A549 (cell line): ENCODE results near the gene PEX26. TPM values are rescaled to one million over a fixed set of nuclear protein-coding genes. Genes with fewer than 3 reads are reported as not detected.

Experiments used
- ATAC-seq, 2 experiments: fragments of 200-7000 bp in 1 of 2; fragments of >200 bp in 1 of 2; cut with Nextera tagmentation in 1 of 2; cut with Tn5 transposase in 1 of 2; 3 replicates each; pipeline versions ENCODE4 v1.8.0 to v1.9.1; 2018 to 2020; ENCODE audit warnings: mild to moderate bottlenecking in 1 of 2, moderate library complexity in 1 of 2
- CTCF ChIA-PET: fragments of 300-600 bp; sonication (Branson Sonifier 250); formaldehyde crosslinking; extraction: SDS; loops from one replicate; lab custom pipeline; 2021; ENCODE audit warnings: antibody characterized with exemption, inconsistent platforms; lab: Yijun Ruan, JAX
- POLR2A ChIA-PET: fragments of 350-600 bp; formaldehyde crosslinking; extraction: SDS; loops from one replicate; lab custom pipeline; 2021; ENCODE audit warnings: antibody characterized with exemption, inconsistent platforms; lab: Yijun Ruan, JAX
- DNase-seq, 2 experiments: peaks; one replicate each; pipeline versions ENCODE4 v3.0.0 to v3.0.0-alpha.2; 2011 to 2016; ENCODE audit warnings: low read depth in 1 of 2, low spot score in 1 of 2
- FAIRE-seq: peaks from 2 replicates; lab custom pipeline; 2011; peaks lifted over from hg19 to GRCh38; lab: Jason Lieb, UNC
- H3K27ac ChIP-seq, 2 experiments: fragments of >200 bp; sonication (Bioruptor Twin); formaldehyde crosslinking; 3 replicates each; pipeline ENCODE4 v1.5.1; 2016 to 2017
- H3K4me1 ChIP-seq: fragments of >200 bp; sonication (Bioruptor Twin); formaldehyde crosslinking; 3 replicates; pipeline ENCODE4 v1.6.1; 2016
- H3K4me2 ChIP-seq: fragments of >200 bp; sonication (Bioruptor Twin); formaldehyde crosslinking; 3 replicates; pipeline ENCODE4 v1.6.1; 2016
- H3K4me3 ChIP-seq: fragments of >200 bp; sonication (Bioruptor Twin); formaldehyde crosslinking; 3 replicates; pipeline ENCODE4 v1.5.1; 2016
- H3K9me3 ChIP-seq: fragments of >200 bp; sonication (Bioruptor Twin); formaldehyde crosslinking; 3 replicates; pipeline ENCODE4 v1.6.1; 2016
- BHLHE40 ChIP-seq: IDR thresholded peaks from 2 replicates; pipeline ENCODE4 v1.6.1; 2012; ENCODE audit warnings: low read depth, low read length, inconsistent platforms
- CBX8 ChIP-seq: fragments of 200-600 bp; sonication (generic); IDR thresholded peaks from 2 replicates; pipeline ENCODE4 v1.6.1; 2016
- CEBPB ChIP-seq, 2 experiments: fragments of >200 bp in 1 of 2; sonication (Bioruptor Twin) in 1 of 2; formaldehyde crosslinking in 1 of 2; IDR thresholded peaks; 2 replicates each; pipeline ENCODE4 v1.6.1; 2012 to 2016
- CHD2 ChIP-seq: fragments of 150-350 bp; IDR thresholded peaks from 2 replicates; pipeline ENCODE4 v1.6.1; 2014; ENCODE audit warnings: low read length; ENCODE audit not compliant: partially characterized antibody
- EHF ChIP-seq: fragments of 250-450 bp; sonication (Bioruptor Pico); IDR thresholded peaks from 2 replicates; pipeline ENCODE4 v1.5.0; 2020; ENCODE audit warnings: mild to moderate bottlenecking
- EP300 ChIP-seq, 2 experiments: fragments of >200 bp; sonication (Bioruptor Twin); formaldehyde crosslinking; IDR thresholded peaks; 2 replicates in 1 of 2; 3 replicates in 1 of 2; pipeline ENCODE4 v1.6.1; 2016 to 2017
- ESRRA ChIP-seq: fragments of 150-350 bp; IDR thresholded peaks from 2 replicates; pipeline ENCODE4 v1.6.1; 2014; ENCODE audit warnings: mild to moderate bottlenecking, low read length, borderline replicate concordance
- GATA3 ChIP-seq: IDR thresholded peaks from 2 replicates; pipeline ENCODE4 v1.6.1; 2012; ENCODE audit warnings: borderline replicate concordance
- HDAC2 ChIP-seq: fragments of 200-600 bp; sonication (generic); IDR thresholded peaks from 2 replicates; pipeline ENCODE4 v1.6.1; 2016
- HOXA7 ChIP-seq: fragments of 250-450 bp; sonication (Bioruptor Pico); IDR thresholded peaks from 2 replicates; pipeline ENCODE4 v1.5.0; 2020; ENCODE audit warnings: mild to moderate bottlenecking, moderate library complexity
- HOXB13 ChIP-seq: fragments of 250-450 bp; sonication (Bioruptor Pico); IDR thresholded peaks from 2 replicates; pipeline ENCODE4 v1.5.0; 2020; ENCODE audit warnings: low read depth, mild to moderate bottlenecking, moderate library complexity
- JUN ChIP-seq, 2 experiments: fragments of >200 bp; sonication (Bioruptor Twin); formaldehyde crosslinking; IDR thresholded peaks; 2 replicates in 1 of 2; 3 replicates in 1 of 2; pipeline ENCODE4 v1.6.1; 2016 to 2017
- JUNB ChIP-seq: fragments of >200 bp; sonication (Bioruptor Twin); formaldehyde crosslinking; IDR thresholded peaks from 2 replicates; pipeline ENCODE4 v1.6.1; 2016
- KDM1A ChIP-seq: fragments of 200-600 bp; sonication (generic); IDR thresholded peaks from 2 replicates; pipeline ENCODE4 v1.6.1; 2016; ENCODE audit warnings: low read depth, mild to moderate bottlenecking
- KDM5A ChIP-seq: fragments of 200-600 bp; sonication (generic); IDR thresholded peaks from 2 replicates; pipeline ENCODE4 v1.6.1; 2016; ENCODE audit warnings: antibody characterized with exemption, mild to moderate bottlenecking
- MAFK ChIP-seq: fragments of 450-650 bp; IDR thresholded peaks from 2 replicates; pipeline ENCODE4 v1.6.1; 2014; ENCODE audit not compliant: partially characterized antibody
- MAZ ChIP-seq: fragments of 150-350 bp; IDR thresholded peaks from 2 replicates; pipeline ENCODE4 v1.6.1; 2014; ENCODE audit warnings: antibody characterized with exemption, low read depth, low read length, borderline replicate concordance
- NFE2L2 ChIP-seq: fragments of 150-350 bp; conservative IDR thresholded peaks from 2 replicates; pipeline ENCODE4 v1.6.1; 2014; ENCODE audit warnings: low read length
- NPAS2 ChIP-seq: fragments of 250-450 bp; sonication (Bioruptor Pico); IDR thresholded peaks from 2 replicates; pipeline ENCODE4 v1.8.0; 2022; ENCODE audit warnings: mild to moderate bottlenecking, moderate library complexity, borderline replicate concordance
- POLR2AphosphoS2 ChIP-seq: conservative IDR thresholded peaks from 2 replicates; pipeline ENCODE4 v1.6.1; 2012; ENCODE audit warnings: low read length, improper control_type of control experiment, inconsistent platforms
- RARB ChIP-seq: fragments of 250-450 bp; sonication (Bioruptor Pico); IDR thresholded peaks from 2 replicates; pipeline ENCODE4 v1.8.0; 2021; ENCODE audit warnings: mild to moderate bottlenecking, moderate library complexity
- RFX5 ChIP-seq: fragments of 450-650 bp; IDR thresholded peaks from 2 replicates; pipeline ENCODE4 v1.7.1; 2014; ENCODE audit warnings: antibody characterized with exemption, mild to moderate bottlenecking, moderate library complexity
- SMC3 ChIP-seq: fragments of >200 bp; sonication (Bioruptor Twin); formaldehyde crosslinking; IDR thresholded peaks from 3 replicates; pipeline ENCODE4 v1.6.1; 2018; ENCODE audit warnings: inconsistent platforms
- SREBF2 ChIP-seq: fragments of 450-650 bp; IDR thresholded peaks from 2 replicates; pipeline ENCODE4 v1.6.1; 2014; ENCODE audit warnings: mild to moderate bottlenecking, moderate library complexity
- TFCP2L1 ChIP-seq: fragments of 250-450 bp; sonication (Bioruptor Pico); IDR thresholded peaks from 2 replicates; pipeline ENCODE4 v1.5.0; 2021; ENCODE audit warnings: mild to moderate bottlenecking
- TP53 ChIP-seq: fragments of 250-450 bp; sonication (Bioruptor Pico); IDR thresholded peaks from 2 replicates; pipeline ENCODE4 v1.5.0; 2021; ENCODE audit warnings: mild to moderate bottlenecking, moderate library complexity
- ZC3H11A ChIP-seq: fragments of 450-650 bp; IDR thresholded peaks from 2 replicates; pipeline ENCODE4 v1.6.1; 2014; ENCODE audit warnings: antibody characterized with exemption, mild to moderate bottlenecking
- ZNF302 ChIP-seq: fragments of 250-450 bp; sonication (Bioruptor Pico); IDR thresholded peaks from 2 replicates; pipeline ENCODE4 v1.9.0; 2021; ENCODE audit warnings: inconsistent platforms, mild to moderate bottlenecking, moderate library complexity
- WGBS: methylation state at CpG from one replicate; pipeline ENCODE4 v1.1.6; 2017; ENCODE audit errors: missing lambda C conversion rate; 5-methylcytosine and 5-hydroxymethylcytosine counted together
- polyA plus RNA-seq, 4 experiments: library from polyadenylated mRNA; depleted of rRNA in 3 of 4; stranded (reverse); fragments of >200 nt; fragmentation: RNase III in 1 of 4; extraction: RNeasy Plus Mini Kit Qiagen cat#74134 plus additional on column Dnase treatment in 1 of 4; gene quantifications; 2 replicates in 3 of 4; 3 replicates in 1 of 4; pipeline ENCODE4 v1.2.3, GENCODE V29; 2011 to 2017
- TF ChIP-seq, protein P1 (sequence below): fragments of 150-350 bp; IDR thresholded peaks from 2 replicates; pipeline ENCODE4 v1.6.1; 2014; ENCODE audit warnings: low read depth, mild to moderate bottlenecking, low read length
- TF ChIP-seq, protein P2 (sequence below): IDR thresholded peaks from 2 replicates; pipeline ENCODE4 v1.6.1; 2012
- TF ChIP-seq, protein P3 (sequence below): IDR thresholded peaks from 2 replicates; pipeline ENCODE4 v1.6.1; 2012; ENCODE audit warnings: low read depth, borderline replicate concordance
- TF ChIP-seq, protein P4 (sequence below): IDR thresholded peaks from 2 replicates; pipeline ENCODE4 v1.6.1; 2012
- TF ChIP-seq, protein P5 (sequence below): fragments of >200 bp; sonication (Bioruptor Twin); formaldehyde crosslinking; IDR thresholded peaks from 3 replicates; pipeline ENCODE4 v1.5.1; 2016

The PEX26 gene
- polyA plus RNA-seq, 2 of the 4 experiments (the other 2 are of a cell fraction) = 11.8 to 12.4 TPM

DNA sequence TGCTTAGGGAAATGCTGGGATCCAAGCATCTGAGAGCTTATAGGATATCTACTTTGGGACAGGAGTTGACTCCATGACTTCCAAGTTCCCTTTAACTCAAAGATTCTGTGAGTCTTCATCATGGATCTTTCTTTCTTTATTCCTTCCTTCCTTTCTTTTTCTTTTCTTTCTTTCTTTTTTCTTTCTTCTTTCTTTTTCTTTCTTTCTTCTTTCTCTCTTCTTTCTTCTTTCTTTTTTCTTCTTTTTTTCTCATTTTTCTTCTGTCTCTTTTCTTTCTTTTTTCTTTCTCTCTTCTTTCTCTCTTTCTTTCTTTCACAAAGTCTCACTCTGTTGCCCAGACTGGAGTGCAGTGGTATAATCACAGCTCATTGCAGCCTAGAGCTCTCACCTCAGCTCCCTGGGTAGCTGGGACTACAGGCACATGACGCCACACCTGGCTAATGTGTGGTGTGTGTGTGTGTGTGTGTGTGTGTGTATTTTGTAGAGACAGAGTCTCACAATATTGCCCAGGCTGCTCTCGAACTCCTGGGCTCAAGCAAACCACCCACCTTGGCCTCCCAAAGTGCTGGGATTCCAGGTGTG, 48.0 kb upstream of the PEX26 start:
- H3K4me1 ChIP-seq = peaks cover 45% of the 10 kb centered on the region
- TF ChIP-seq MAZ (no peak), HDAC2 (no peak), HOXA7 (CRISPR knock-in tag) (no peak), ZC3H11A (no peak), ESRRA (no peak), GATA3 (no peak), CHD2 (no peak), MAFK (no peak)
- peak overlapping the region; percentile 85 to 91; a peak in 5 of 6 replicates for H3K27ac ChIP-seq
- WGBS = 86% methylated on average over 1 of the region's 2 CpGs
- no peak for ATAC-seq
- H3K4me3 ChIP-seq = no peak overlapping the region
- H3K4me2 ChIP-seq = no peak overlapping the region
- ChIA-PET POLR2A (no interaction called here), CTCF (interaction anchor here (1.2 to 2.2 kb wide), 3 partner anchors 9 to 46 kb away, joined by 5 to 12 read pairs (median 5); no protein-coding TSS in a partner anchor)
- no peak for FAIRE-seq
- DNase-seq = no peak
- no peaks in the 10 kb centered on the region for H3K9me3 ChIP-seq

DNA sequence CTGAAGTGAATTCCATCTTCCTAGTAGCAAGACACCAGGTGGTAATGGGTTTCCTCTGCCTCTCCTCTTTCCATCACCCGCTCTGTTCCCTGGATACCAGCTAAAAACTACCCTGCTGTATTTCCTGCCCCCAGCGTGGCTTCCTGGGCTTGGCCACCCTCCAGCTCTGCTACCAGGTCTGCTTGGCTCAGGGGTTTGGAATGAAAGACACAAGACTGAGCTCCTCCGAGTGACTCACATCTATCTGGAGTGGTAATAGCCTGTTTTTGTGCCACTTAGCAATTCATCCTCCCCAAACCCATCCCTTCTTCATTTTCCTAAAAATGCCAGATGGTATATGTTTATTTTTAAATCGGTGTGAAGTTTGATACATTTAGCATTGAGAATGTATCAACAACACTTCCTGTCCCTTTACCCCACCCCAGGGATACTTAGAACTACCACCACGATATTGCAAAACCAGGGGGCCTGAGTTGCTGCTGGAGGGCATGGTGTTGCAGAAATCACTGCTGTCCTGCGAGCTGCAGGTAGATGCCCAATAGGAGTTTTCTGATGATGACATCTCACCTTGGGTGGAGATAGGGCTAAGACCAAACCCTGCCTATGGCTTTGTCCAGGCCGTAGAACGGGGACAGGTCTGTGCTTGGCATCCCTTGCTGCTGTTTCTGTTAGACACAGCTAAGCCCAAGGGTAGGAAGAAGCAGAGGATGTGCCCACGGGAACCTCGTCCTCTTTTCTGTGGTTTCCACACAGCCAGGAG, 45.9 kb upstream of the PEX26 start:
- FAIRE-seq = no peak
- Histone ChIP-seq H3K4me1 (peaks cover 57% of the 10 kb centered on the region), H3K4me2 (peak overlapping the region; percentile 79), H3K27ac (peak overlapping the region; percentile 85 to 91), H3K4me3 (no peak overlapping the region), H3K9me3 (no peaks in the 10 kb centered on the region)
- peak; percentile 48 to 80 for DNase-seq
- CTCF ChIA-PET = interaction anchor here (0.5 to 4.6 kb wide), 3 partner anchors 8 to 44 kb away, joined by 4 to 31 read pairs (median 9); partner anchors contain the start of gene MICAL3
- WGBS = 5% methylated on average over 9 of the region's 10 CpGs
- peak; percentile 88 to 89 for ATAC-seq
- POLR2A ChIA-PET = interaction anchor here (0.5 to 1.1 kb wide), 3 partner anchors 45 to 257 kb away, joined by 3 to 5 read pairs (median 3); partner anchors contain the start of gene BID
- TF ChIP-seq EP300 (IDR thresholded peaks at IDR 0.05) (no peak; a peak in 1 of 5 replicates), CBX8 (no peak), MAFK (peak; percentile 25), NFE2L2 (no peak), HDAC2 (no peak), SMC3 (no peak), KDM1A (no peak), TP53 (CRISPR knock-in tag) (no peak), ZNF302 (no peak), ZC3H11A (no peak), KDM5A (no peak), GATA3 (peak; percentile 21; the same call in 1 of the 2 replicates), NPAS2 (CRISPR knock-in tag) (no peak), MAZ (no peak), EHF (CRISPR knock-in tag) (no peak), JUN (IDR thresholded peaks at IDR 0.05) (peak; percentile 19 to 28; a peak in 1 of 5 replicates), TFCP2L1 (CRISPR knock-in tag) (no peak), HOXA7 (CRISPR knock-in tag) (no peak), RARB (CRISPR knock-in tag) (no peak), SREBF2 (no peak), CEBPB (IDR thresholded peaks at IDR 0.05) (peak; percentile 65 to 67; a peak in 3 of 4 replicates), BHLHE40 (no peak), POLR2AphosphoS2 (no peak), JUNB (peak; percentile 42; the same call in 1 of the 2 replicates), HOXB13 (CRISPR knock-in tag) (no peak), RFX5 (no peak)
- TF ChIP-seq, protein P1, sequence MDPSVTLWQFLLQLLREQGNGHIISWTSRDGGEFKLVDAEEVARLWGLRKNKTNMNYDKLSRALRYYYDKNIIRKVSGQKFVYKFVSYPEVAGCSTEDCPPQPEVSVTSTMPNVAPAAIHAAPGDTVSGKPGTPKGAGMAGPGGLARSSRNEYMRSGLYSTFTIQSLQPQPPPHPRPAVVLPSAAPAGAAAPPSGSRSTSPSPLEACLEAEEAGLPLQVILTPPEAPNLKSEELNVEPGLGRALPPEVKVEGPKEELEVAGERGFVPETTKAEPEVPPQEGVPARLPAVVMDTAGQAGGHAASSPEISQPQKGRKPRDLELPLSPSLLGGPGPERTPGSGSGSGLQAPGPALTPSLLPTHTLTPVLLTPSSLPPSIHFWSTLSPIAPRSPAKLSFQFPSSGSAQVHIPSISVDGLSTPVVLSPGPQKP = no peak
- TF ChIP-seq, protein P2, sequence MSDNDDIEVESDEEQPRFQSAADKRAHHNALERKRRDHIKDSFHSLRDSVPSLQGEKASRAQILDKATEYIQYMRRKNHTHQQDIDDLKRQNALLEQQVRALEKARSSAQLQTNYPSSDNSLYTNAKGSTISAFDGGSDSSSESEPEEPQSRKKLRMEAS = 0 out of 2 replicates have a peak, but pooled peaks have one; percentile 17
- TF ChIP-seq, protein P3, sequence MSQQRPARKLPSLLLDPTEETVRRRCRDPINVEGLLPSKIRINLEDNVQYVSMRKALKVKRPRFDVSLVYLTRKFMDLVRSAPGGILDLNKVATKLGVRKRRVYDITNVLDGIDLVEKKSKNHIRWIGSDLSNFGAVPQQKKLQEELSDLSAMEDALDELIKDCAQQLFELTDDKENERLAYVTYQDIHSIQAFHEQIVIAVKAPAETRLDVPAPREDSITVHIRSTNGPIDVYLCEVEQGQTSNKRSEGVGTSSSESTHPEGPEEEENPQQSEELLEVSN = no peak
- TF ChIP-seq, protein P4, sequence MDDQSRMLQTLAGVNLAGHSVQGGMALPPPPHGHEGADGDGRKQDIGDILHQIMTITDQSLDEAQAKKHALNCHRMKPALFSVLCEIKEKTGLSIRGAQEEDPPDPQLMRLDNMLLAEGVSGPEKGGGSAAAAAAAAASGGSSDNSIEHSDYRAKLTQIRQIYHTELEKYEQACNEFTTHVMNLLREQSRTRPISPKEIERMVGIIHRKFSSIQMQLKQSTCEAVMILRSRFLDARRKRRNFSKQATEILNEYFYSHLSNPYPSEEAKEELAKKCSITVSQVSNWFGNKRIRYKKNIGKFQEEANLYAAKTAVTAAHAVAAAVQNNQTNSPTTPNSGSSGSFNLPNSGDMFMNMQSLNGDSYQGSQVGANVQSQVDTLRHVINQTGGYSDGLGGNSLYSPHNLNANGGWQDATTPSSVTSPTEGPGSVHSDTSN = no peak
- TF ChIP-seq, protein P5, sequence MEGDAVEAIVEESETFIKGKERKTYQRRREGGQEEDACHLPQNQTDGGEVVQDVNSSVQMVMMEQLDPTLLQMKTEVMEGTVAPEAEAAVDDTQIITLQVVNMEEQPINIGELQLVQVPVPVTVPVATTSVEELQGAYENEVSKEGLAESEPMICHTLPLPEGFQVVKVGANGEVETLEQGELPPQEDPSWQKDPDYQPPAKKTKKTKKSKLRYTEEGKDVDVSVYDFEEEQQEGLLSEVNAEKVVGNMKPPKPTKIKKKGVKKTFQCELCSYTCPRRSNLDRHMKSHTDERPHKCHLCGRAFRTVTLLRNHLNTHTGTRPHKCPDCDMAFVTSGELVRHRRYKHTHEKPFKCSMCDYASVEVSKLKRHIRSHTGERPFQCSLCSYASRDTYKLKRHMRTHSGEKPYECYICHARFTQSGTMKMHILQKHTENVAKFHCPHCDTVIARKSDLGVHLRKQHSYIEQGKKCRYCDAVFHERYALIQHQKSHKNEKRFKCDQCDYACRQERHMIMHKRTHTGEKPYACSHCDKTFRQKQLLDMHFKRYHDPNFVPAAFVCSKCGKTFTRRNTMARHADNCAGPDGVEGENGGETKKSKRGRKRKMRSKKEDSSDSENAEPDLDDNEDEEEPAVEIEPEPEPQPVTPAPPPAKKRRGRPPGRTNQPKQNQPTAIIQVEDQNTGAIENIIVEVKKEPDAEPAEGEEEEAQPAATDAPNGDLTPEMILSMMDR = no peak
